Spleen (tissue), 11 donors: ENCODE results near the gene KCNE4. TPM values are rescaled to one million over a fixed set of nuclear protein-coding genes. Genes with fewer than 3 reads are reported as not detected.
"Not testable (repeated sequence)": the region's sequence is repeated elsewhere in the genome, so short reads cannot be mapped to it uniquely, and the experiment has no call there.

Experiments
- DNase-seq: peaks from one replicate; pipeline ENCODE4 v3.0.0-alpha.2; 2020
- H3K27ac ChIP-seq, 8 donors: fragments of 200-600 bp; sonication (generic) in 7 of 8; 1 replicate in 4 of 8; 2 replicates in 4 of 8; pipeline versions ENCODE4 v1.5.0 to v1.8.0; 2016 to 2021; ENCODE audit warnings: inconsistent platforms in 4 of 8, mild to moderate bottlenecking in 4 of 8, moderate library complexity in 1 of 8
- H3K27me3 ChIP-seq, 7 donors: fragments of 200-600 bp; sonication (generic) in 6 of 7; replicated peaks in 1 of 7; 1 replicate in 4 of 7; 2 replicates in 3 of 7; pipeline versions ENCODE4 v1.5.0 to v1.8.0; 2016 to 2021; ENCODE audit warnings: inconsistent platforms in 3 of 7, mild to moderate bottlenecking in 1 of 7
- H3K36me3 ChIP-seq, 6 donors: fragments of 200-600 bp; sonication (generic) in 5 of 6; 1 replicate in 4 of 6; 2 replicates in 2 of 6; pipeline versions ENCODE4 v1.5.0 to v1.8.0; 2016 to 2021; ENCODE audit warnings: inconsistent platforms in 2 of 6
- H3K4me1 ChIP-seq, 6 donors: fragments of 200-600 bp; sonication (generic) in 5 of 6; 1 replicate in 3 of 6; 2 replicates in 3 of 6; pipeline versions ENCODE4 v1.5.0 to v1.8.0; 2016 to 2021; ENCODE audit warnings: inconsistent platforms in 3 of 6
- H3K4me3 ChIP-seq, 8 donors: fragments of 200-600 bp; sonication (generic) in 7 of 8; 1 replicate in 4 of 8; 2 replicates in 4 of 8; pipeline versions ENCODE4 v1.5.0 to v1.8.0; 2016 to 2021; ENCODE audit warnings: inconsistent platforms in 4 of 8, mild to moderate bottlenecking in 4 of 8, moderate library complexity in 2 of 8
- H3K9me3 ChIP-seq, 8 donors: fragments of 200-600 bp; sonication (generic) in 7 of 8; 1 replicate in 4 of 8; 2 replicates in 4 of 8; pipeline versions ENCODE4 v1.5.0 to v1.8.0; 2016 to 2021; ENCODE audit warnings: inconsistent platforms in 4 of 8
- POLR2A ChIP-seq, 3 donors: fragments of 450-650 bp; IDR thresholded peaks; one replicate each; pipeline ENCODE4 v1.5.1; 2017; ENCODE audit warnings: antibody characterized with exemption in 3 of 3, mild to moderate bottlenecking in 1 of 3
- POLR2AphosphoS5 ChIP-seq, 3 donors: sonication (generic); formaldehyde crosslinking; IDR thresholded peaks; one replicate each; pipeline ENCODE4 v1.5.1; 2017; ENCODE audit warnings: antibody characterized with exemption in 3 of 3
- WGBS, 5 donors: extraction: QIAGEN DNeasy Blood & Tissue Kit in 3 of 5; methylation state at CpG; one replicate each; pipeline versions ENCODE4 v1.1.5 to v1.1.7; 2013 to 2018; 5-methylcytosine and 5-hydroxymethylcytosine counted together
- intact Hi-C: fragments of 100-400 bp; cut with DNase I; formaldehyde crosslinking; loops from one replicate; pipeline ENCODE4 v1.15.0; 2023; ENCODE audit warnings: low total_unique reads
- polyA plus RNA-seq, 3 donors: library from polyadenylated mRNA; stranded (reverse); fragments of 200-250 nt; gene quantifications; one replicate each; pipeline ENCODE4 v1.2.1, GENCODE V29; 2013
- total RNA-seq, 7 donors: library from RNA; depleted of rRNA in 3 of 7; stranded (reverse); fragments of >200 nt in 3 of 7; fragmentation: NEBNext Ultra II Directional in 4 of 7; extraction: Animal tissue kit (Norgen Biotek cat#: 25700) in 4 of 7; gene quantifications; one replicate each; pipeline versions ENCODE4 v1.1.0 to v1.2.1, GENCODE V29; 2016 to 2021
- TF ChIP-seq, protein P1 (sequence below), 11 experiments: fragments of 200-600 bp in 7 of 11; fragments of 450-650 bp in 4 of 11; sonication (generic) in 4 of 11; IDR thresholded peaks in 8 of 11; conservative IDR thresholded peaks in 3 of 11; 1 replicate in 7 of 11; 2 replicates in 4 of 11; pipeline versions ENCODE4 v1.4.0 to v1.8.0; 2016 to 2021; ENCODE audit warnings: antibody characterized with exemption in 11 of 11, inconsistent platforms in 4 of 11, mild to moderate bottlenecking in 1 of 11
- donor health status: healthy with polysubstance abuse.
- donor health status: DM: no; HTN: no; CAD: no; lungs with moderate emphysema.
- donor health status: DM: no; HTN: no; CAD: no.
- donor health status: Bipolar disorder and iron deficiency.
- donor health status: healthy.
- donor health status: DM: no; HTN: no; CAD: no.
- donor health status: DM: yes; HTN: yes; CAD: no.

Gene KCNE4
- total and polyA plus RNA-seq, 10 donors, result 1.0 to 25.0 (median 4.3) TPM

DNA sequence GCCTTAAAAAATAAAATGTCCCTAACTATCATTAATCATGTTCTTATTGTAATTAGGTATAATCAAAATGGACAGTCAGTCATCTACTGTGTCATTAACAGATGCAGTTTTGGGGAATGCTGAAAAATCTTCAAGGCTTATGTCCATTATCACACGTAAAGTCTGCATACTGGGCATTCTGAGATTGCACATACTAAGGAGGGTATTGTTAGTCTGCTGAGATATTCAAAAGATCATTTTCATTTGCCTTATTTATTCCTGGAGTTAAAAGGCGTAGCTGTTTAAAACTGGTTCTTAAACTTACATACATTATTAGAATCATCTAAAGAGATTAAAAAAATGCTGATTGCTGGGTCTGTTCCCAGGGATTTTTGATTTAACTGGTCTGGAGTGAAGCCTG is 27.4 kb downstream of the KCNE4 start:
- no peak for DNase-seq
- Histone ChIP-seq H3K4me1 (no peaks in the 10 kb centered on the region), H3K4me3 (no peak overlapping the region), H3K9me3 (no peaks in the 10 kb centered on the region), H3K27me3 (no peaks in the 10 kb centered on the region), H3K36me3 (no peaks in the 10 kb centered on the region), H3K27ac (no peak overlapping the region)
- intact Hi-C loops, result no loop called here
- WGBS, 5 donors, result 83 to 89% (median 87%) methylated on average over 2 of the region's 2 CpGs
- TF ChIP-seq, protein P1, sequence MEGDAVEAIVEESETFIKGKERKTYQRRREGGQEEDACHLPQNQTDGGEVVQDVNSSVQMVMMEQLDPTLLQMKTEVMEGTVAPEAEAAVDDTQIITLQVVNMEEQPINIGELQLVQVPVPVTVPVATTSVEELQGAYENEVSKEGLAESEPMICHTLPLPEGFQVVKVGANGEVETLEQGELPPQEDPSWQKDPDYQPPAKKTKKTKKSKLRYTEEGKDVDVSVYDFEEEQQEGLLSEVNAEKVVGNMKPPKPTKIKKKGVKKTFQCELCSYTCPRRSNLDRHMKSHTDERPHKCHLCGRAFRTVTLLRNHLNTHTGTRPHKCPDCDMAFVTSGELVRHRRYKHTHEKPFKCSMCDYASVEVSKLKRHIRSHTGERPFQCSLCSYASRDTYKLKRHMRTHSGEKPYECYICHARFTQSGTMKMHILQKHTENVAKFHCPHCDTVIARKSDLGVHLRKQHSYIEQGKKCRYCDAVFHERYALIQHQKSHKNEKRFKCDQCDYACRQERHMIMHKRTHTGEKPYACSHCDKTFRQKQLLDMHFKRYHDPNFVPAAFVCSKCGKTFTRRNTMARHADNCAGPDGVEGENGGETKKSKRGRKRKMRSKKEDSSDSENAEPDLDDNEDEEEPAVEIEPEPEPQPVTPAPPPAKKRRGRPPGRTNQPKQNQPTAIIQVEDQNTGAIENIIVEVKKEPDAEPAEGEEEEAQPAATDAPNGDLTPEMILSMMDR (IDR thresholded peaks at IDR 0.05 in 8 of 11, conservative IDR thresholded peaks at IDR 0.05 in 3 of 11), result no peak
- no peak for TF ChIP-seq POLR2A (IDR thresholded peaks at IDR 0.05)
- no peak for TF ChIP-seq POLR2AphosphoS5 (IDR thresholded peaks at IDR 0.05)

DNA sequence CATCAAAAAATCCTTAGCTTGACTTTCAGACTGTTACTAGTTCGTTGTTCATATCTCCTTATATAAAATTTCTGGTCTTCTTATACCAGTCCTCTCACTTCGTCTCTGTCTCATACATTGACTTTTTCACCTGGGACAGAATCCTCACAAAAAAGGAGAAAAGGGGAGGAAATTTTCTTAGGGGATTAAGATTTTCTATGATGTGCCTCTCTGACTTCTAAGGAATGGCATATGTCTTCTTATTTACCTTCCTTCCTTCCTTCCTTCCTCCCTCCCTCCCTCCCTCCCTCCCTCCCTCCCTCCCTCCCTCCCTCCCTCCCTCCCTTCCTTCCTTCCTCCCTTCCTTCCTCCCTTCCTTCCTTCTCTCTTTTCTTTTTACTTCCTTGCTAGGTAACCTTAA is 27.9 kb downstream of the KCNE4 start:
- Histone ChIP-seq H3K9me3 (no peaks in the 10 kb centered on the region), H3K27me3 (no peaks in the 10 kb centered on the region), H3K4me1 (no peaks in the 10 kb centered on the region), H3K27ac (no peak overlapping the region), H3K4me3 (no peak overlapping the region), H3K36me3 (no peaks in the 10 kb centered on the region)
- no peak for TF ChIP-seq POLR2AphosphoS5 (IDR thresholded peaks at IDR 0.05)
- TF ChIP-seq, protein P1 (IDR thresholded peaks at IDR 0.05 in 8 of 11, conservative IDR thresholded peaks at IDR 0.05 in 3 of 11), result no peak
- TF ChIP-seq POLR2A (IDR thresholded peaks at IDR 0.05), result no peak
- intact Hi-C loops, result no loop called here
- DNase-seq, result no peak
- 78 to 86% (median 82%) methylated on average over 2 of the region's 2 CpGs for WGBS, 5 donors

DNA sequence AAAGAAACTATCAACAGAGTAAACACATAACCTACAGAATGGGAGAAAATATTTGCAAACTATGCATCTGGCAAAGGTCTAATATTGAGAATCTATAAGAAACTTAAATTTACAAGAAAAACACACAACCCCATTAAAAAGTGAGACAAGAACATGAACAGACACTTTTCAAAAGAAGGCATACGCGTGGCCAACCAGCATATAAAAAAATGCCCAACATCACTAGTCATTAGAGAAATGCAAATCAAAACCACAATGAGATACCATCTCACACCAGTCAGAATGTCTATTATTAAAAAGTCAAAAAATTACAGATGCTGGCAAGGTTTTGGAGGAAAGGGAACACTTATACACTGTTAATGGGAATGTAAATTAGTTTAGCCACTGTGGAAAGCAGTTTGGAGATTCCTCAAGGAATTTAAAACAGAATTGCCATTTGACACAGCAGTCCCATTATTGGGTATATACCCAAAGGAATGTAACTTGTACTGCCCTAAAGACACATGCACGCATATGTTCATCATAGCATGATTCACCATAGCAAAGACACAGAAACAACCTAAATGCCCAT is 28.9 kb downstream of the KCNE4 start:
- DNase-seq, intact Hi-C loops, H3K4me1 ChIP-seq, H3K27me3 ChIP-seq, H3K36me3 ChIP-seq, H3K9me3 ChIP-seq, H3K4me3 ChIP-seq, H3K27ac ChIP-seq: not testable (repeated sequence)
- WGBS, 5 donors, result 55 to 83% (median 58%) methylated on average over 3 of the region's 3 CpGs

DNA sequence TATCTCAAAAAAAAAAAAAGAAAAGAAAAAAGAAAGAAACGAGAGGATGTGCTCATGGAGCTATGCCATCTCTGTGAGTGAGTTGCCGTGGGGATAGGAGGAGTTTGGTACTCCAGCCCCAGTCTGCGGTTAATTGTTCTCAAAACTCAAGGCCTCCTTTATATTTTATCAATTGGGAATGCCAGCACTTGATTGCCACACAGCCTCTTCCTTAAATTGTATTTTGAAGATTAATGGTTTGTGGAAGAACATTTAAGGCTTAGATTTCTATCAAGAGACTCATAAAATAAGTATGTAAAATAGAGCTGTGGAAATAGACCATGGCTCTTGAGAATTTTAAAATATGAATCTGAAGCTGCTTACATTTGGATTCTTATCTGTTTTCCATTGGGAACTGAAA is 29.8 kb downstream of the KCNE4 start:
- H3K4me3 ChIP-seq, result no peak overlapping the region
- H3K4me1 ChIP-seq, result no peaks in the 10 kb centered on the region
- 63 to 80% (median 75%) methylated on average over 3 of the region's 3 CpGs for WGBS, 5 donors

More for the DNA sequence above, 29.8 kb downstream of the KCNE4 start:
- TF ChIP-seq, protein P1 (IDR thresholded peaks at IDR 0.05 in 8 of 11, conservative IDR thresholded peaks at IDR 0.05 in 3 of 11), result no peak
- no peak for TF ChIP-seq POLR2AphosphoS5 (IDR thresholded peaks at IDR 0.05)
- TF ChIP-seq POLR2A (IDR thresholded peaks at IDR 0.05), result no peak
- no peak overlapping the region for H3K27ac ChIP-seq
- no peak for DNase-seq
- no peaks in the 10 kb centered on the region for H3K36me3 ChIP-seq
- no peaks in the 10 kb centered on the region for H3K27me3 ChIP-seq
- intact Hi-C loops, result no loop called here
- no peaks in the 10 kb centered on the region for H3K9me3 ChIP-seq
